Measurements from ENCODE around the gene PLCXD1.

Gene PLCXD1

GRCh38 chrX:346034-346813 is 65.0 kb downstream of the PLCXD1 start:
- TF ChIP-seq, protein P1, sequence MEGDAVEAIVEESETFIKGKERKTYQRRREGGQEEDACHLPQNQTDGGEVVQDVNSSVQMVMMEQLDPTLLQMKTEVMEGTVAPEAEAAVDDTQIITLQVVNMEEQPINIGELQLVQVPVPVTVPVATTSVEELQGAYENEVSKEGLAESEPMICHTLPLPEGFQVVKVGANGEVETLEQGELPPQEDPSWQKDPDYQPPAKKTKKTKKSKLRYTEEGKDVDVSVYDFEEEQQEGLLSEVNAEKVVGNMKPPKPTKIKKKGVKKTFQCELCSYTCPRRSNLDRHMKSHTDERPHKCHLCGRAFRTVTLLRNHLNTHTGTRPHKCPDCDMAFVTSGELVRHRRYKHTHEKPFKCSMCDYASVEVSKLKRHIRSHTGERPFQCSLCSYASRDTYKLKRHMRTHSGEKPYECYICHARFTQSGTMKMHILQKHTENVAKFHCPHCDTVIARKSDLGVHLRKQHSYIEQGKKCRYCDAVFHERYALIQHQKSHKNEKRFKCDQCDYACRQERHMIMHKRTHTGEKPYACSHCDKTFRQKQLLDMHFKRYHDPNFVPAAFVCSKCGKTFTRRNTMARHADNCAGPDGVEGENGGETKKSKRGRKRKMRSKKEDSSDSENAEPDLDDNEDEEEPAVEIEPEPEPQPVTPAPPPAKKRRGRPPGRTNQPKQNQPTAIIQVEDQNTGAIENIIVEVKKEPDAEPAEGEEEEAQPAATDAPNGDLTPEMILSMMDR (IDR thresholded peaks at IDR 0.05; ENCODE audit: low read depth, low read length) = no peak

GRCh38 chrX:347351-348117 is 66.4 kb downstream of the PLCXD1 start:
- TF ChIP-seq, protein P1 (IDR thresholded peaks at IDR 0.05; ENCODE audit: low read depth, low read length) = no peak
- DNase-seq (ENCODE audit: extremely low read depth, low read depth) = no peak

More at GRCh38 chrX:346034-346813, 65.0 kb downstream of the PLCXD1 start:
- no peak for DNase-seq (ENCODE audit: extremely low read depth, low read depth)

GRCh38 chrX:348461-349117 is 67.4 kb downstream of the PLCXD1 start:
- DNase-seq (ENCODE audit: extremely low read depth, low read depth) = no peak
- TF ChIP-seq, protein P1 (IDR thresholded peaks at IDR 0.05; ENCODE audit: low read depth, low read length) = no peak

GRCh38 chrX:349196-349595 is 68.0 kb downstream of the PLCXD1 start:
- no peak for DNase-seq (ENCODE audit: extremely low read depth, low read depth)
- TF ChIP-seq, protein P1 (IDR thresholded peaks at IDR 0.05; ENCODE audit: low read depth, low read length) = no peak

- no peak for DNase-seq (ENCODE audit: extremely low read depth, low read depth)
Observed at GRCh38 chrX:349702-350101, 68.5 kb downstream of the PLCXD1 start.

GRCh38 chrX:350148-350533 is 69.0 kb downstream of the PLCXD1 start:
- DNase-seq (ENCODE audit: extremely low read depth, low read depth) = no peak
- TF ChIP-seq, protein P1 (IDR thresholded peaks at IDR 0.05; ENCODE audit: low read depth, low read length) = no peak

More at GRCh38 chrX:349702-350101, 68.5 kb downstream of the PLCXD1 start:
- TF ChIP-seq, protein P1 (IDR thresholded peaks at IDR 0.05; ENCODE audit: low read depth, low read length) = no peak
